HG03039 (cell line): Measurements from ENCODE around the gene ATRIP.
A peak's percentile ranks its signal among the peaks of the same experiment; 100 is the strongest.
"Not testable (repeated sequence)": the region's sequence is repeated elsewhere in the genome, so short reads cannot be mapped to it uniquely, and the experiment has no call there.

Source experiments
- ATAC-seq: cut with Tn5 transposase; IDR thresholded peaks from one replicate; pipeline ENCODE4 v1.9.1; 2021; ENCODE audit warnings: mild to moderate bottlenecking, moderate library complexity; ENCODE audit not compliant: unreplicated experiment

ATRIP gene

GRCh38 chr3:48446425-48447193, at the start of gene ATRIP:
ATRIP (plus strand) TSS chr3:48446737; CDS start chr3:48446846, 109 bp downstream.
- peak; percentile 82 for ATAC-seq

DNA sequence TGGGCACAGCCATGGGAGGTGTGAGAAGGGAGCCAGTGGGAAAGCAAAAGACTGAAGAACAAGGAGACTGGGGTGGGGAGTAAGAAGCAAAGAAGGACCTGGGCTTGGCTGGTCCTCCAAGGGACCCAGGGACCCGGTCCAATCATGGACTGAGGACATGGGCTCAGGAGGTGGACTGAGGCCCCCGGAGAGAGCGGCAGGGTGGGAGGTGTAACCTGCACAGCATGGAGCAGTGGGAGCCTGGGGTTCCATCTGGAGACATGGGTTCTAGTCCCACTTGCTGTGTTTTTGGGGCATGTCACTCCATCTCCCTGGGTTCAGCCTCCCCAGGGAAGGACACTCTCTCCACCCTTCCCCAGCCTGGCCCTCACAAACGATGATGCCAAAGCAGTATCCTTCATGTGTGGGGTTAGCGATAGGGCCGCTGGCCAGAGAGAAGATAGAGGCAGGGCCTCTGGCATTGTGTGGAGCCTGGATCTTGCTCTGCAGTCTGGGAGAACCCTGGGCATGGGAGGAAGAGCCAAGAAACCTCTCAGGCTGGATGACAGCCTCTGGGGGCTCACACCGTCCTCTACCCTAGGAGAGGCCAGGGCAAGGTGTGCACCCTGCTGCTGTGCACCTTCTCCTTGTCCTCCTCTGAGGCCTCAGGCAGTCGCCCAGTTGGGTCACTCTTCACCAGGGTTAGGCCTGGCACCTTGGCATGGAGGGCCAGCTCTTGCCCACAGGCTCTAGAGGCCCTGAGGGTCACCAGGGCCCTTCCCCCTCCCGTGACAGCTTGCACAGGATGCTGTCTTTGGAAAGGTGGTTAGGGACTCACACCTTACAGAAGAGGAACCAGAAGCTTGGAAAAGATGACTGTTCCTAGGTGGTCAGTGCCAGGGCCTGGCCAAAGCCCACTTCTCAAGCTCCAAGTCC, 48.5 kb upstream of the ATRIP start:
- no peak for ATAC-seq

DNA sequence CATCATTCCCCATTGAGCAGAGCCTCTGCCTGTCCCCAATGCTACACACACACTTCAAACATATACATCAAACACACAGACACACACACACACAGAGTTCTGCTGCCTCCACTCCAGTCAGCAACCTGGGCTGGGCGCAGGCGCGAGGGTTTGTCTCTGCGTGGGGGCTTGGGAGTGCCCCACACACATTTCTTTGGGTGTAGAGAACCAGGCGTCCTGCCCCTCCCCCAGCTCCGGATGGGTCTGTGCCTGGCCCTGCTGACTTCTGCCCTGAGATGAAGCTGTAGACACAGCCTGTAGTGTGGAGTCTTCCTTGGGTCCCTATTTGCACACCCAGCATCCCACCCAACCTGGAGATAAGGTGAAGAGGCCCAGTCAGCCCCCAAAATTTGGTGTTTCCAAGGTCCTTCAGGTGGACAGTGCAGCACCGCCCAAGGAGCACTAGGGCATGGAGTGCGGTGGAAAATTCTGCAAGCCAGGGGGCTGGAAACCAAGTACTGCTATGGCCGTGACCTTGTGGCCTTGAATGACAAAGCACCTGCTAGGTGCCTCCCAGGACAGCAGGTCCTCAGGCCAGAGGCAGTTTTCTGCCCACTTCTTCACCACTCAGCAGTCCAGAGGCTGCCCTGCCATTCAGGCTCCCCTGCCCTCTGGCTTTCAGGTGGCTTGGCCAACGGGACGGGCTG, 47.7 kb upstream of the ATRIP start:
- ATAC-seq: no peak

DNA sequence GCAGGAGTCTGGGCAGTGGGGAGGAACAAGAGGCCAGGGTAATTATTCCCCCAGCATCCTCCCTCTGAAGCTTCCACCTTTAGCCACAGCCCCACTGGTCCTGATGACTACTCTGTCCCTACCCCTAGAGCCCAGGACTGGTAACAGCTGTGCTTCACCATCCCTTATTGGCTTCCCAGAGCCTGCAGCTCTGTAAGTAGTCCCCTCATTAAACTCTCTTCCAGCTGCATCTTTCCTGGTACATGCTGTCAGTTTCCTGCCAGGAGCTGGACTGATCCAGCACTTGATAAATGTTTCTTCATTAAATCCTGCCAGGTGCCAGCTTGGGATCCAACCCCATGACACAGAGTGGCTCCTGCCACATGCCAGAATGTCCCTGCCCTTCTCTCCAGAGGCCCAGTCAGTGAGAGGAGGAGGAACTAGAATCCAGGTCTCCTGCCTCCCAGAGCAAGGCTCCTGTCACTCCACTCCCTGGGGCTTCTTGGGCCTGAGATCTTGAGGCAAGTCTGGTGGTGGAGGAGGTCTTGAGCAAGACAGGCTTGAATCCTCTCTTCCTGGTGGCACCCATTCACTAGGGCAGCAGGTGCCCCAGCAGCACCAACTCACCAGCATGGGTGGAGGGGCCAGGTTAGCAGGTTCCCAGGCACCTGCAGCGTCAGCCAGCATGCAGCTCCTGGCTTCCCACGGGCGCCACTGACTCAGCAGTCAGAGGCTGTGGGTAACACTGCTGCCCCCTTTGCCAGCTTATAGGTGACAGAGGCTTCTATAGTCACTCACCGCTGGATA, 47.0 kb upstream of the ATRIP start:
- ATAC-seq: no peak

- no peak for ATAC-seq
Observed at GRCh38 chr3:48400824-48401433, 45.6 kb upstream of the ATRIP start.

DNA sequence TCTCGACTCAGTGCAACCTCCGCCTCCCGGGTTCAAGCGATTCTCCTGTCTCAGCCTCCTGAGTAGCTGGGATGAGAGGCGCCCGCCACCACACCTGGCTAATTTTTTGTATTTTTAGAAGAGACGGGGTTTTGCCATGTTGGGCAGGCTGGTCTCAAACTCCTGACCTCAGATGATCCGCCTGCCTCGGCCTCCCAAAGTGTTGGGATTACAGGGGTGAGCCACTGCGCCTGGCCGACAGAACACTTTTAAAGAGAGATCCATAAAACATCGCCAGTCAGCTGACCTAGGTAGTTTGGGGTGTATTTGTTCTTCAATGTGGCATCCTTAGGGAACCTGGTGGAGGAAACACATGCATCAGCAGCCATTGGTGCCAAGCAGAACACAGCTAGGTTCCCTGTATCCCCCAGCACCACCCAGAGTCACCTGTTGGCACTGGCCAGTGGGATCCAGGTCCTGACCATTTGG, 45.1 kb upstream of the ATRIP start:
- ATAC-seq: not testable (repeated sequence)

DNA sequence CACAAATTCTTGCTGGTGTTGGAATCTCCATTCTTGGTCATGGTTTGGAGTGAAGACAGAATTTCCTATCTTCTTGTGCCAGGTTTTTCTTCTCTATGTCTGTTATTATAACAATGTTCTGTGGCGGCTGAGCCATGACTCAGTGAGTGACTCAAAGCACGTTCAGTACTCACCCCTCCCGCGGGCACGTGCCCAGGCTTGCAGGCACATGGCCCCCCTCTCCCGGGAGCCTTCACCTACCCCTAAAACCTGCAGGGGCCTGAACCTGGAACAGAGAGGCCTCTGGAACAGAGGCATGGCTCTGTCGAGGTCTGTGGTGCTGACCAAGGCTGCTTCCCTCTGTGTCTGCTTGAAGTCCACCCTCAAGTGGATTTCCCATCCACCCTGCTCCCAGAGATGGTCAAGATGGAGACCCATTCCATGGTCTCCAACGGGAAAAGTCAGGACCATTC, 44.2 kb upstream of the ATRIP start:
- no peak for ATAC-seq

DNA sequence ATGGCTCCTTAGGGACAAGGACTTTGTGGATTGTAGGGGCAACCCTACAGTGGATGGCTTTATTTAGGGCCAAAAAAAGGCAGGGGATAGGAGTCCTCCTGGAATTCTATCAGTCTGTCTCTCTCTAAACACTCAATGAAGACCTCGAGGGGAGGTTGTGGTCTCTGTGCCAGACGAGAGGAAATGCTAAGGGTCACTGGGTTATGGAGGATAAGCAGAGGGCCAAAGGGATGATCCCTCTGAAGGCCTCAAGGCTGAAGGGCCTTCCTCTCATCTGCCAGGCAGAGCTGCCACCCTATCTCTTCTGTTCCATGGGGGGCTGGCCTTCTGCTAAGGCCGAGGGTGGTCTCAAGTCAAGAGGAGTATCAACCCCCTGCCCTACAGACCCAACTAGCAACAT, 43.6 kb upstream of the ATRIP start:
- no peak for ATAC-seq

- ATAC-seq: no peak
Observed at GRCh38 chr3:48403533-48404439, 42.8 kb upstream of the ATRIP start.

DNA sequence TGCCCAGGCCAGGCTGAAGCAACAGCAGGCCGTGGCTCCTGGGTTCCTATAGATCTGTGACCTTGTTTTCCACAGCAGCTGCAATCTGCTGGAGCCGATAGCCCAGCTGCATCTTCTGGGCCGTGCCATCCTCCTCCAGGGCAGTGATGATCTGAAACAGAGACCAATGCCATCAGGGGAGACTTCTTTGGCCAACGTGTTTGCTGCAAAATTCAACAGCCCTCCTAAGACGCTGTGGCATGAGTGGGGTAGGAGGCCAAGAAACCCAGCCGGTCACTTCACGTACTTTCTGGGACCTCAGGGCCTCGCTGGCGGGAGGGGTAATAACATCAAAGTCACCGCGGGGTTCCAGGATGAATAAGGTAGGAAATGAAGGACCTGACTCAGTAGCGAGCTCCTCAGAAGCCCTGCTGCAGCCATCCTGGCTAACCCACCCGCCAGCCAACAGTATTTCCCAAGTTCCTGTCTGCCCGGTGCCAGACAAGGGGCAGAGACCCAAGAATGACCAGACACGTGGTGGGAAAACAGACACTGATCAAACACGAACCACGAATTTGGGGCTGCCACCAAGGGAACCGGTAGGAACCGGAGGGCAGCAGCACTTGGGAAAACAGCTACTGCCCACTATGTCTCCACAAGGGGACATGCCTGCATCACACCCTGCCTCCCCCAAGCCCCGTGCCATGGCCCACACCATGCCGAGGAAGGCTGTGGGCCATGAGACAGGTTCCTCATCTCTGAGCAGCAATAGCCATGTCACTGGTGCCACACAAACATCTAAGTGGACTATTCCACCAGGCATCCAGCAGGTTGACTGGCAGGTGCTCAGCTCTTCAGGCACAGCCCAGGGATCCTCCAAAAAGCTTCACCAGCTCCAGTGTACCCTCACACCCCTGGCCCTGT, 41.8 kb upstream of the ATRIP start:
- ATAC-seq: no peak

DNA sequence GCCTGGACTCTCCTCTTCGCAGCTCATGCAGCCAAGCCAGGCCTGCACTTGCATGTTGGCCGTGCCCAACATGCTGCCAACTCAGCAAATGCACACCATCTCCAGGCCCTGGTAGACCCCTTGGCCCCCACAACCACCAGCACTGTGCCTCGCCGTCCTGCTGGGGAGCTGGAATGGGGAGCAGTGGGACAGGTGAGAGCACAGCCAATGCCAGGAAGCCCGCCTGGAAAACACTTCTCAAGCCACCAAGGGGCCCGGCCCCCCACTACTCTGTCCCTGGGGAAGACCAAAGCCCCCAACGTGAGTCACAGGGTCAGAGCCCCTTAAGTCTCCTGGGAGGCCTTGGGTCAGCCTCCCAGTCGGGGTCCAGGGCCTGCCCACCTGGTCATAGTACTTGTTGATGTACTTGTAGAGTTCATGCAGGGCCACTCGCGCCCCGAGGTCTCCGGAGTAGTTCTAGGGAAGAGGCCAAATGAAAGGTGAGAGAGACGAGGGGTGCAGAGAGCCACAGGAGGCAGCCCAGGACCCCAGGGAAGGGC, 41.1 kb upstream of the ATRIP start:
- no peak for ATAC-seq

DNA sequence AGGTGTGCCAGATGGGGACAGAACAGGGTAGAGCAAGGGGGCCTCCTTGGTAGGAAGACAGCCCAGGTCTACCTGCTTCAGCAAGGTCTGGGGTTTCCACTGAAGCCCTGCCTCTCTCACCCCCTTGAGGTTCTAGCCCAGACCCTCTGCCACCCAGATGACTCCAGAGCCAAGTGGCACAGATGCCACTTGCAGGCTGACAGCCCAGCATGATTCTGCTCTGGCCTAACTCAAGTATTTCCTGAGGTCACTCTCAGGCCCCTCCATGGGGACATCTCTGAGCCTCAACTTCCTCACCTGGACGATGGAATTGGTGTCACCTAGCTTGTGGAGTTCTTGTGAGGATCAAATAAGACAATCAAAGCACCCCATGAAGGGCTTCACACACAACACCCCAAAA, 40.6 kb upstream of the ATRIP start:
- no peak for ATAC-seq

DNA sequence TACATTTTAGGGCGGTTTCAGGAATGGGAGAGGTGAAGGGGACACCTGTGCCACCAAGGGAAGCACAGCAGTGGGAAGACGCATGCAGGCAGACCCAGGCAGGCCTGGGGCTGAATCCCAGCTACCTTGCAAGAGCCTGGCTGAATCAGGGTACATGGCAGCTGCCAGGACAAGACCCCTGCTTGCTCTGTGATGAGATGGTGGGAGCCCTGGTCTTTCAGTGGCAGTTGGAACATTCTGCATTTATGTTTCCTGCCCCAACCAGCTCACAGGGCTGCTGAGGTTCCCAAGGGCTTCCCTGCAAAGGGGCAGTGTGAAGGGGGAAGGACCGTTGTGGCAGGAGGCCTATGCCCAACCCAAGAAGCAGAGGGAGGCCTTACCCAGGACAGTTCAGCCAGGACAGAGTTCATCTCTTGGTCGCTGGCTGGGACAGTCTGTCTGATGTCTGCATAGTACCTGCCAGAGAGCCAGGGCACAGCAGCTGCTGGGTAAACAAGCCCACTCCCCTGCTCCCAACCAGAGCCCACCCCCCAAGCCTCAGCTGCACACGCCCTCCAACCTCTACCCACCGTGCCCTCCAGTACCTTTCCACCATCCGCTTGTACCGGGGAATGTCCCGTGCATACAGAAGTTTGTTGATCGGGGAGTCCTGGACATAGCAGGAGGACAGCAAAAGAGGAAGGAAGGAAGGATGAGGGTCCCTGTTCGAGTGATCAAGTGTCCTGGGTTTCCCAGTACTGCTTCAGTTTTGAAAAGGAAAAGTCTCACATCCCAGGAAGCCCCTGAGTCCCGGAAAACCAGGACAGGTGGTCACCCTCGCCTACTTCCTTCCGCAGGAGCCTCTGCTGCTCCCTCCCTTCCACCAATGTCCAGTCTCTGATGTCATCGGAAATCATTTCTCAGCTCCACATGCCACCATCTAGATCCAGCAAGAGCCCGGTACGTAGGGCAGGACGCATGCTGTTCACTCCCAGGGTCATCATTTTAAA, 39.8 kb upstream of the ATRIP start:
- ATAC-seq: no peak

GRCh38 chr3:48407542-48408099, 38.9 kb upstream of the ATRIP start:
- ATAC-seq: no peak

DNA sequence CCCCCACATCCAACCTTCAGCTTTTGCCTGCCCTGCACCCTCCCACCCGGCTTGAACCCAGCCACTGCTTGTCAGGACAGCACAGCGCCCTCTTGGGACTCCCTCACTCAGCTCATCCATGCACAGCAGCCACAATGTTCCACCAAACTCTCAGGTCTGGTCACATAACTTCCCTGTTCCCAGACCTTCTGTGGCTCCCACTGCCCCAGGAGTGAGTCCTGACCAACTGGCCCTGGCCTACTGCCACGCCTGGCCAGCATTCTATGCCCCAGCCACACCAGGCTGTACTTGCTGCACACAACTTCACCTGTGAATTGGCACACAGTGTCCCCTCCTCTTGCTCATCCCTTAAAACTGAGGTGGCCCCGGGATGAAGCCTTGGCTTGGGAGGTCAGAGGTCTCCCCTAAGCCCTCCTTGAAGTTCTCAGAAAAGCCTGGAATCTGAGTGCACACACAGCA, 37.7 kb upstream of the ATRIP start:
- no peak for ATAC-seq
